ENCODE results near the gene SEZ6L. TPM values are rescaled to one million over a fixed set of nuclear protein-coding genes. Genes with fewer than 3 reads are reported as not detected.

The SEZ6L gene
- total RNA-seq, 1 experiment from 2014 or later, result not detected

GRCh38 chr22:26127556-26127955 lies 41.7 kb upstream of the SEZ6L start:
- no peaks in the 10 kb centered on the region for H4K20me1 ChIP-seq (ENCODE audit: insufficient read depth)
- no peaks in the 10 kb centered on the region for H3K4me1 ChIP-seq (ENCODE audit: control insufficient read depth in 1 of 2, insufficient read depth in 2 of 2, low read length in 2 of 2)
- no peak overlapping the region for H3K4me2 ChIP-seq (ENCODE audit: low read length)
- POLR2A ChIA-PET, result no interaction called here
- no TSS peak for BruUV-seq (replicated peaks)
- H3K9me3 ChIP-seq (ENCODE audit: control insufficient read depth in 1 of 2, insufficient read depth in 1 of 2, low read depth in 1 of 2, low read length in 2 of 2), result no peaks in the 10 kb centered on the region
- no peaks in the 10 kb centered on the region for H3K36me3 ChIP-seq (ENCODE audit: control insufficient read depth in 1 of 2, insufficient read depth in 2 of 2, low read length in 2 of 2)
- RAD21 ChIA-PET (ENCODE audit: low non-redundant PET in 1 of 2, low total read pairs in 2 of 2, uncharacterized antibody in 2 of 2, unreplicated experiment in 2 of 2), result no interaction called here
- no peaks in the 10 kb centered on the region for H3K79me2 ChIP-seq (ENCODE audit: insufficient read depth, low read length)
- no peak overlapping the region for H3K27ac ChIP-seq (ENCODE audit: low read depth, low read length)
- no peak overlapping the region for H3K4me3 ChIP-seq (replicated peaks in 1 of 2; ENCODE audit: low read depth in 1 of 2, low read length in 2 of 2)
- H3K9ac ChIP-seq (ENCODE audit: low read length), result no peak overlapping the region
- CTCF ChIA-PET, result no interaction called here
- no peaks in the 10 kb centered on the region for H3K9me2 ChIP-seq (ENCODE audit: insufficient read depth)
- no peak overlapping the region for H2AFZ ChIP-seq (ENCODE audit: low read depth, low read length, poor library complexity, severe bottlenecking)
- DNase-seq (ENCODE audit: low read depth, low spot score) (no peak), ATAC-seq (no peak)
- TF ChIP-seq ELF1 (IDR thresholded peaks at IDR 0.05; ENCODE audit: borderline replicate concordance, low read depth) (no peak), JUND (IDR thresholded peaks at IDR 0.05) (no peak), TCF7L2 (IDR thresholded peaks at IDR 0.05; ENCODE audit: borderline replicate concordance, extremely low read depth, insufficient read depth, insufficient read length) (no peak), YY1 (IDR thresholded peaks at IDR 0.05; ENCODE audit: extremely low read depth, insufficient replicate concordance, low read depth, low read length) (no peak)
- H3K27me3 ChIP-seq (ENCODE audit: insufficient read depth, low read length), result peaks cover 40% of the 10 kb centered on the region
- intact Hi-C loops (cut with micrococcal nuclease), result no loop called here

GRCh38 chr22:26131589-26132154 lies 37.6 kb upstream of the SEZ6L start:
- Histone ChIP-seq H3K27me3 (ENCODE audit: insufficient read depth, low read length) (peaks cover 31% of the 10 kb centered on the region), H3K9me3 (ENCODE audit: control insufficient read depth in 1 of 2, insufficient read depth in 1 of 2, low read depth in 1 of 2, low read length in 2 of 2) (no peaks in the 10 kb centered on the region), H3K79me2 (ENCODE audit: insufficient read depth, low read length) (no peaks in the 10 kb centered on the region), H3K9me2 (ENCODE audit: insufficient read depth) (no peaks in the 10 kb centered on the region), H3K4me2 (ENCODE audit: low read length) (no peak overlapping the region), H3K36me3 (ENCODE audit: control insufficient read depth in 1 of 2, insufficient read depth in 2 of 2, low read length in 2 of 2) (no peaks in the 10 kb centered on the region), H3K9ac (ENCODE audit: low read length) (no peak overlapping the region), H4K20me1 (ENCODE audit: insufficient read depth) (no peaks in the 10 kb centered on the region), H3K4me3 (replicated peaks in 1 of 2; ENCODE audit: low read depth in 1 of 2, low read length in 2 of 2) (no peak overlapping the region), H3K4me1 (ENCODE audit: control insufficient read depth in 1 of 2, insufficient read depth in 2 of 2, low read length in 2 of 2) (no peaks in the 10 kb centered on the region), H2AFZ (ENCODE audit: low read depth, low read length, poor library complexity, severe bottlenecking) (no peak overlapping the region), H3K27ac (ENCODE audit: low read depth, low read length) (no peak overlapping the region)
- no TSS peak for BruUV-seq (replicated peaks)
- ChIA-PET POLR2A (no interaction called here), RAD21 (ENCODE audit: low non-redundant PET in 1 of 2, low total read pairs in 2 of 2, uncharacterized antibody in 2 of 2, unreplicated experiment in 2 of 2) (no interaction called here), CTCF (no interaction called here)
- ATAC-seq, result no peak
- intact Hi-C loops (cut with micrococcal nuclease), result no loop called here
- no peak for DNase-seq (ENCODE audit: low read depth, low spot score)
- no peak for TF ChIP-seq SIN3A (IDR thresholded peaks at IDR 0.05; ENCODE audit: low read depth)
- no peak for TF ChIP-seq FOSL1 (IDR thresholded peaks at IDR 0.05; ENCODE audit: low read depth)
- no peak for TF ChIP-seq POLR2AphosphoS5 (IDR thresholded peaks at IDR 0.05; ENCODE audit: low read depth, low read length)
- TF ChIP-seq RAD21 (IDR thresholded peaks at IDR 0.05; ENCODE audit: low read depth), result no peak
- no peak for TF ChIP-seq SRF (IDR thresholded peaks at IDR 0.05; ENCODE audit: low read depth)
- TF ChIP-seq ZFX (IDR thresholded peaks at IDR 0.05), result no peak
- no peak for TF ChIP-seq EZH2 (IDR thresholded peaks at IDR 0.05)
- TF ChIP-seq CEBPB (IDR thresholded peaks at IDR 0.05; ENCODE audit: low read depth), result no peak
- TF ChIP-seq ZBTB33 (IDR thresholded peaks at IDR 0.05; ENCODE audit: extremely low read depth, insufficient replicate concordance, low read length), result no peak
- TF ChIP-seq EZH2phosphoT487 (IDR thresholded peaks at IDR 0.05; ENCODE audit: borderline replicate concordance), result no peak
- TF ChIP-seq ATF3 (IDR thresholded peaks at IDR 0.05), result no peak
- no peak for TF ChIP-seq EGR1 (IDR thresholded peaks at IDR 0.05; ENCODE audit: low read depth)
- no peak for TF ChIP-seq CTCF (IDR thresholded peaks at IDR 0.05 in 2 of 3, conservative IDR thresholded peaks at IDR 0.05 in 1 of 3; ENCODE audit: borderline replicate concordance in 1 of 3, insufficient read depth in 1 of 3, low read depth in 2 of 3, low read length in 2 of 3)
- TF ChIP-seq SP1 (IDR thresholded peaks at IDR 0.05; ENCODE audit: low read depth), result no peak
- TF ChIP-seq TCF7L2 (IDR thresholded peaks at IDR 0.05; ENCODE audit: borderline replicate concordance, extremely low read depth, insufficient read depth, insufficient read length), result no peak
- no peak for TF ChIP-seq MAX (IDR thresholded peaks at IDR 0.05)

All from HCT116 (cell line).